Keratinocyte (primary cell): ENCODE measurements around the gene FYB1.

Experiments
- EZH2 ChIP-seq: IDR thresholded peaks from one replicate; pipeline ENCODE4 v1.6.1; 2012; ENCODE audit warnings: inconsistent platforms, mild to moderate bottlenecking, low read length, moderate library complexity
- TF ChIP-seq, protein P1 (sequence below), 3 experiments: IDR thresholded peaks in 1 of 3; conservative IDR thresholded peaks in 1 of 3; optimal IDR thresholded peaks in 1 of 3; 2 replicates in 2 of 3; 3 replicates in 1 of 3; pipeline versions ENCODE3 to v1.5.1; 2011; ENCODE audit warnings: low read length in 3 of 3, mild to moderate bottlenecking in 3 of 3, moderate library complexity in 2 of 3, control low read depth in 1 of 3, inconsistent platforms in 1 of 3; ENCODE audit not compliant: insufficient read depth in 2 of 3; ENCODE audit errors: extremely low read depth in 1 of 3

DNA sequence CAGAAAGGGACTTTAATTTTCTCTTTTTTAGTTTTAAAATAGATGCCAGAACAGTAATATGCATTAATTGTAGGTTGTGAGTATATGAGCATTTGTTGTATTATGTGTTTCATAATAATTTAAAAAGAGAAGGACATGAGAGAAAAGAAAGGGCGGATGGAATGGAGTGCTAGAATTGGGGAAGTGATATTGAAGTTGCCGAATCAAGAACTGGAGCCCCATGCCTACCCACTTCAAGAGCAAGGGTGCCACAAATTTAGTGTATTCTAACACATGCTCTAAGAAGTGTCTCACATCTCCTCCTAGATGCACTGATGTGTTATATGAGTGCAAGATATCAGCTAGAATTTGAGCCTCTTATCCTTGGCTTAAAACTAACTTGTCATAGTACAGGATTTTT, 43.6 kb upstream of the FYB1 start:
- TF ChIP-seq, protein P1, sequence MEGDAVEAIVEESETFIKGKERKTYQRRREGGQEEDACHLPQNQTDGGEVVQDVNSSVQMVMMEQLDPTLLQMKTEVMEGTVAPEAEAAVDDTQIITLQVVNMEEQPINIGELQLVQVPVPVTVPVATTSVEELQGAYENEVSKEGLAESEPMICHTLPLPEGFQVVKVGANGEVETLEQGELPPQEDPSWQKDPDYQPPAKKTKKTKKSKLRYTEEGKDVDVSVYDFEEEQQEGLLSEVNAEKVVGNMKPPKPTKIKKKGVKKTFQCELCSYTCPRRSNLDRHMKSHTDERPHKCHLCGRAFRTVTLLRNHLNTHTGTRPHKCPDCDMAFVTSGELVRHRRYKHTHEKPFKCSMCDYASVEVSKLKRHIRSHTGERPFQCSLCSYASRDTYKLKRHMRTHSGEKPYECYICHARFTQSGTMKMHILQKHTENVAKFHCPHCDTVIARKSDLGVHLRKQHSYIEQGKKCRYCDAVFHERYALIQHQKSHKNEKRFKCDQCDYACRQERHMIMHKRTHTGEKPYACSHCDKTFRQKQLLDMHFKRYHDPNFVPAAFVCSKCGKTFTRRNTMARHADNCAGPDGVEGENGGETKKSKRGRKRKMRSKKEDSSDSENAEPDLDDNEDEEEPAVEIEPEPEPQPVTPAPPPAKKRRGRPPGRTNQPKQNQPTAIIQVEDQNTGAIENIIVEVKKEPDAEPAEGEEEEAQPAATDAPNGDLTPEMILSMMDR (optimal IDR thresholded peaks at IDR 0.05 in 1 of 3, IDR thresholded peaks at IDR 0.05 in 1 of 3, conservative IDR thresholded peaks at IDR 0.05 in 1 of 3; ENCODE audit: extremely low read depth in 1 of 3, insufficient read depth in 2 of 3, low read length in 3 of 3), result no peak
- TF ChIP-seq EZH2, result no peak
